ENCODE results near the gene HIVEP3.

The HIVEP3 gene

DNA sequence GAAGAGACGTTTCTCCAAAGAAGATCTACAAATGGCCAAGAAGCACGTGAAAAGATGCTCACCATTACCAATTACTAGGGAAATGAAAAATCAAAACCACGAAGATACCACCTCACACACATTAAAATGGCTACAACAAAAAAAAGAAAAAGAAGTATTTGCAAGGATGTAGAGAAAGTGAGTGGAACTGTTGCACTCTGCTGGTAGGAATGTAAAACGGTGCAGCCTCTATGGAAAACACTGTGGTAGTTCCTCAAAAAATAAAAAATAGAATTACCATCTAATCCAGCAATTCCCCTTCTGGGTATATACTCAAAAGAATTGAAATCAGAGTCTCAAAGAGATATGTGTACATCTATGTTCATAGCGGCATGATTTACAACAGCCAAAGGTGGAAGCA lies 318.8 kb downstream of the HIVEP3 start:
- in situ Hi-C loops (cut with MboI; ENCODE audit: low sequenced_read_pairs), result no loop called here

DNA sequence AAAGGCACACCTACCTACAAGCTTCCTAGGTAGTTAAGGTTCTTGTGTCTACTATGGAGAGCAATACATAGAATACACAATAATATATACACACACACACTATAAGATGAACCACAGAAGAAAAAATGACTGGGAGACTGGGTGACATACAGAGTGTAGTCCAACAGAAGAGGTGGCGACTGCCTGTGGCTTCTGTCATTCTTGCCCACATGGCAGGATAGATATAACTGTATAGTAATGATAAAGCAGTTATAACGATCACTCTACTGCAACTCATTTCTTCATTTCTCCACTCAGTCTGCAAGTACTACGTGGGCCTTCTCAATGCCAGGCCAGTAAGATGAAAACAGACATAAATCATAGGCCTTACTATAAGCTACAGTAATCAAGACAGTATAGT lies 320.4 kb downstream of the HIVEP3 start:
- in situ Hi-C loops (cut with MboI; ENCODE audit: low sequenced_read_pairs), result no loop called here

DNA sequence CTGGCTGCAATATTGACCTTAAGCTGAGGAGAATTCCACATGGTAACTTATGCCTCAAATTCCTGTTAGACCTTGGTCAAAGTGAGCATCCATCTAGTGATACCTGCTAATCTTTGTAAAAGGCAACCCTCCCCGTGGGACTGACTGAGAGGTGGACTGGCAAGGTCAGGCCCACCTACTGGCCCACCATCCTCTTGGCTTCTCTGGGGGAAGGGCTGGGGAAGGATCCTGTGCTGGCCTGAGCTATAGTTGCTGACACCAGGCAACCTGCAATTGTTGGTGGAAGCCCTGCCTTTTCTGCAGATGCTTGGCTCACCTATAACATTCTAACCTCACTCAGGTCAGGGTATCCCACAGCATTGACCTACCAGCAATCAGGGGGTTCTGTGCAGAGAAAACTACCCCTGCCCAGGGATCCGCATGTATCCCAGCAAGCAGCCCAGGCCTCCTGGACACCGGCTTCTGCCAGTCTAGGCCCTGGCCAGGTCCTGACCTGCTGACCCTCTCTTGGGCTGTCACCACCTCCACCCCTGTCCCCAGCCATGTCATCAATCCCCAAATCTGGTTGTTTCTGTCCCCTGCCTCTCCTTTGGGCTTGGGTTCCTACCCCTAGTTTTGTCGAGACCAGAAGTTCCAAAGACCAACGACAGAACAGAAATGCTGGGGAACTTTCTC lies 326.1 kb downstream of the HIVEP3 start:
- in situ Hi-C loops (cut with MboI; ENCODE audit: low sequenced_read_pairs), result no loop called here

DNA sequence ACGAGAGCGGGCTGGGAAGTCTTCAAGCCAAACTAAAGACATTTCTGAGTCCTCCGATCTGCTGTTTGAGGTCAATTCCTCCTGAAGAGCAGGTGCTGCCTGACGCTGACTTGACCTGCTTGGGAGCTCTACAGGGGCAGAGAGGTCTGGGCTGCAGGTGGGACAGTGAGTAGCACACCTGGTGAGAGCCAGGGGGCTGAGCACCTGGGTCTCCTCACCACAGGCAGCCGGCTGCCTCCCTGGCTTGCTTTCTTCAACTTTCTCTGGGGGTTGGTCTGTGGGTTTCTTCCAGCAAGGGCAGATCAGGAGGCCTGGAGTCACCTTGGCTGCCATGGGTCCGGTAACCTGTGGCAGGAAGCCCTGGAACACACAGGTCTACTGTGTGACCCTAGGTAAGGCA lies 326.8 kb downstream of the HIVEP3 start:
- in situ Hi-C loops (cut with MboI; ENCODE audit: low sequenced_read_pairs), result no loop called here

DNA sequence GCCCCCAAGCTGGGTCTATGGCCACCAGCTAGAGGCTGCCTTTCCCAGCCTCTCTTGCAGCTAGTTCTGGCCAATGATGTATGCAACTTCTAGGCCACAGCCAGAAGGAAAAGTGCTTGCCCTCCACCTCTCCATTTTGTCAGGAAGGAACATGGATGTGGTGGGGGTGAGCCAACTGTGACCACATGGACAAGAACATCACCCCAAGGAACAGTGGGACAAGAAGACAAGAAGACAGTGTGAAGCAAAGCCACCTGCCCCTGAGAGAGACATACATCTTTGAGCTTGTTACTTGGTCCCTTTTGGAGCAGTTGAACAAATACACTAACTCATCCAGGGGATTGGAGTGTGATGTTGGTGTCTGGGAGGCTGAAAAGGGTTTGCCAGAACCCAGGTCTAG lies 328.4 kb downstream of the HIVEP3 start:
- in situ Hi-C loops (cut with MboI; ENCODE audit: low sequenced_read_pairs), result no loop called here

DNA sequence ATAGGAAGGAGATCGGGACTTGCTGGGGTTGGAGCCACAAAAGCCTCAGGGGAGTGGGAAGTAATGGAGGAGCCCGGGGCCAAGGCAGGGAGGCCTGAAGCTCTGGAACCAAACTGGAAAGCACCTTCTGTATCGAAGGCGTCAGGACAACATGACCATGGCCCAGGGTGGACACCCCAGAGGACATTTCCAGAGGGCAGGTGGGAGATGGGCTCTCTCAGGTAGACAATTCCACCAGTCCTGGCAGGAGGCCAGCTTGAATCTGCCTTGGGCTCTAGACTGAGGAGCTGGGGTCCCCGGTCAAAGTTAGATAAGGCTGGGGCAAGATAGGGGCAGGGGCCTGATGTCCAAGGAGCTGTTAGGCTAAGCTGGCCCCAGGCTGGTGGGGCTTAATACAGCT lies 329.3 kb downstream of the HIVEP3 start:
- in situ Hi-C loops (cut with MboI; ENCODE audit: low sequenced_read_pairs), result no loop called here

DNA sequence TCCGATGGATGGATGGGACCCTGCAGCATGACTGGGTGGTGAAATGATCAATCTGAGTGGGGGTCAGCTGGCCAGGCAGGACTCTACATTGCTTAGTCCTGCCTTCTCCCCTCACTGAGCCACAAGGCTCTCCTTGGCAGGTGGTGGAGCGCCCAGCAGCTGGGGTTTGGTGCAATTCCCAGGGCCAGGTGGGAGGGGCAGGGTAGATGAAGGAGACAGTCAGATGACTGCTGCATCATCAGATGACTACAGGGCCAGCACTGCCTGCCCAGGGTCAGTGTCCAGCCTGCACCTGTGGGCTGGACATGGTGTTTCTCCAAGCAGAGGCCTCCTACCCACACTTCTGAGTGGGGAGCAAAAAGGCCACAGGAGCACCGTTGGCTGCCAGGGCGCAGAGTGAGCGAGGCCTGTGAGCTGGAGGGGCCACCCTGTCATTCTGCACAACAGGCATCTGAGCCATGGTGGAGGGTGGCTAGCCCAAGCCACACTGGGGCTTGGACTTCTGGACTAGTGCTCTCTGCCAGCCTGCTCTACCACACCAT lies 330.3 kb downstream of the HIVEP3 start:
- in situ Hi-C loops (cut with MboI; ENCODE audit: low sequenced_read_pairs), result no loop called here

DNA sequence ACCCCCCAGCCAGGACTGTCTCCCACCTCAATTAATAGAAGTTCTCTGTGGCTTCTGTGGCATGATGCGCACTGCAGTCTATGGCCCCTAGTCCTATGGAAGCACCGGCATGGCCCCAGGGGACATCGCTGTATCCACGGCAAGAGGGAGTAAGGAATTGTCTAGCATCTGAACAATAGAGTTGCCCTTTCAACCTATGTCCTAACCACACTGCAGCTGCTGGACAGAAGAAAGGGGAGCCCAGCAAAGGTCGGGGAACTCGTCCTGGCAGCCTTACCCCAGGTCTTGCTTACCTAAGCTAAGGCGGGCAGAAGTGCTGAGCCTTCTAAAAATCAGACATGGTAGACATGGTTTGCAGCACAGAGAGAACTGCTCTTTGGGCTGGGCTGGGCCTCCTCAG lies 330.9 kb downstream of the HIVEP3 start:
- in situ Hi-C loops (cut with MboI; ENCODE audit: low sequenced_read_pairs), result no loop called here

DNA sequence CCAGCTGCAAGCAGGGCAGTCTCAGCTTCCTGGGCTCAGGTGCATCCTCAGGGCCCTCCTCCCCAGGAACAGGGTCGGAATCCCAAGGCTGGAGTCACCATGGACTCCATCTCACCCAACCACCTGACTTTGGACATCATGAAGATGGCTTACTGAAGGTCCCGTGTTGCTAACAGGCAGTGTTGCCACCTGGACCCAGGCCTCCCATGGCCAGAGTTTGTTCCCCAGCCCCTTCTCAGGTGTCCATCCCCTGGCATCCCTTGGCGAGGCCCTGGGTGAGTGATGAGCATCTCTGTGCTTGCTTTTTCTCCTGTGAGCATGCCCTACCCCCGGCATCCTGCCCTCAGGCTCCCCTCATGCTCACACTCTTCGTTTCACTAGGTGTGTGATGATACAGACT lies 332.5 kb downstream of the HIVEP3 start:
- in situ Hi-C loops (cut with MboI; ENCODE audit: low sequenced_read_pairs), result no loop called here

DNA sequence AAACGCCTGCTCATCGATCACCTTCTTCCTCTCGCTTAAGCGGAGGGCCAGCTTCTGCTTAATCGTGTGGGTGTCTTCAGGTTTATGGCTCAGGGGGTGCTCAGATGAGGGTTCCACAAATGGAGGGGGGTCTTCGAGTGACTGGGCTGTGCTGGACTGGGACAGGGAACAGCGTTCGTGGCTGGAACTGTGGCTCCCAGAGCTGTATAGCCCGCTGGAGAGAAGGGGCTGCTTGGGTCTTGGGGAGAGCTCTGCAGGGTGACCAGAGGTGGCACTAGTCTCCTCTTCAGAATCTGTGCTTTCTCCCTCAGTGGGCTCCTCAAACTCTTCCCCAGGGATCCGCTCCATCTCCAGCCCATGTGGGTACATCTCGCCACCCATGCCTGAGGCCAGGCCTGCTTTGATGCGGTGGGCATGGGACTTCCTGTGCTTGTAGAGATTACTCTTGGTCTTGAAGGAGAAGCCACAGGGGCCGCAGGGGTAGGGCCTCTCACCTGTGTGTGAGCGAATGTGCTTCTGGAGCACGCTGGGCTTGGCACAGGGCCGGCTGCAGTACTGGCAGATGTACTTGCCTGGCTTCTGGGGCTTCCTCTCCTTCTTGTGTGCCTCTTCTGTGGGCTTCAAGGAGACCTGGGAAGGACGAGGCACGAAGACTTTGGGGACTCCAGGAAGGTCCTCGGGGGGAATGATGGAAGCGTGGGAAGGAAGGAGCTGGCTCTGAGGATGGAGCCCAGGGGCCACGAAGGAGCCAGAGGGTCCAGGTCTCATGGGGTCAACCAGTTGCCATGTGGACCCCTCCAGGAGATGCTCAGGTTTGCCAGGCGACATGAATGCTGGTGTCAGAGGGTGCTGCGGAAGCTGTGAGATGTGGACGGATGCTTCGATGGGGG lies 334.8 kb downstream of the HIVEP3 start:
- in situ Hi-C loops (cut with MboI; ENCODE audit: low sequenced_read_pairs), result no loop called here

DNA sequence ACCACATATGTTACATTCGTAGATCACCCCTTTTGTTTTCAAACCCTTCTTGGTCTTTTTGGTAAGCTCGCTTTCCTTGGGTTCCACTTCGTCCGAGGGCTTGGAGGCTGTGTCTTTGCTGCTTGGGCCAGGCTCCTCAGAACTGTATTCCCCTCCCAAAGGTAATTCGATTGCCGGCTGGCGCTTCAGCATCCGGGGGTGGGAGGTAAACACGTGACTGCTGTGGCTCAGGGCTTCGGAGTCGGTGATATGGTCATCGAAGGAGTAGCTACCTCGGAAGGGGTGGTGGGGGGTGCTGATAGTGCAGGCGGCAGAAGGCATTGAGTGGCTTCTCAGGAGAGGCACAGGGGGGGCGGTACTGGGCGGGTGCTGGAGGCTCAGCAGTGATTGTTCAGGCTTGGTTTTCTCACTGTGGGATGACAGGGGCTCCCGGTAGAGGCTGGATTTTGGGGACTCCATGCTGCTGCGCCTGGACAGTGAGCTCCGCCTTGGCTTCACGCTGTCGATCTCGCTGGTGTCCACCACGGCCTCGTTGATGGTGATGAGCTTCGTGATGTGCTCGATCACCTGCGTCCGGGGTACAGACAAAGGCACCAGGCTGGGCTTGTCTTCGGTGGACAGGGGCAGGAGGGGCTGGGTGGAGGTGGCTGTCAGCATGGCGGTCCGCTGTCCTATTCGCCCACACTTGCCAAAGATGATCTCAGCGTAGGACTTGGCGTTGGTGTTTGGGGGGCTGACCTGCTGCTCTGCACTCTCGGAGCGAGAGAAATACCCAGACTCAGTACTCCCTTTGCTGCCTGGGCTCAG lies 335.7 kb downstream of the HIVEP3 start:
- in situ Hi-C loops (cut with MboI; ENCODE audit: low sequenced_read_pairs), result no loop called here

DNA sequence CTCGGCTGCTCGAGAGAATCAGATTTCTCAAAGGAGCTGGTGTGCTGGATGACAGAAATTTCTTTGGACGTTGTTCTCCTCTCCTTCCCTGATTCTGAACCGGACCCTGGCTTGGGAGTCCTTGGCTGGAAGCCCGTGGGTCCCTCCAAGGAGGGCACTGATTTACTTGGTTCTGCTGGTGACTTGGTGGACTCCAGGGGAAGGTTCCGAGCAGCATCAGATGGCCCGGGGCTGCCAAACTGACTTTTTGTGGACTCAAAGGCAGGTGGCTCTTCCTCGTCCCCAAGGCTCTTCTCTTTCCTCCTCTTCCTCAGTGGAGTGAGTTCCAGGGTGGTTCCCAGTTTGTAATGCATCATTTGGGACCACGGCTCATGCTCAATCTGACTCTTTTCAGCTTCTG lies 336.4 kb downstream of the HIVEP3 start:
- in situ Hi-C loops (cut with MboI; ENCODE audit: low sequenced_read_pairs), result no loop called here

DNA sequence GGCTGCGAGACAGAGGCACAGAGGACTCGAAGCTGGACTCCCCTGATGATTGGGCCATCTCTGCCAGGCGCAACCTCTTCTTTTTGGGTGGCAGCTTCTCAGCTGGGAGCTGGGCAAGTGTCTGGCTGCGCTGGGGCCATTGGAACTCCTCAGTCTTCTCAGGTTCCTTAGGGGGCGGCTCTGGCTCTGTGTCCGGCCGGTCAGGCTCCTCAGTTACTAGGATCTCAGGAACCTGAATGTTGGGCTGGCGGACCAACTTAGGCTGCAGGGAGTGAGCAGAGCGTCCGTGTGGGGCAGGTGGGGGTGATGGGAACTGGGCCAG lies 336.8 kb downstream of the HIVEP3 start:
- in situ Hi-C loops (cut with MboI; ENCODE audit: low sequenced_read_pairs), result no loop called here

DNA sequence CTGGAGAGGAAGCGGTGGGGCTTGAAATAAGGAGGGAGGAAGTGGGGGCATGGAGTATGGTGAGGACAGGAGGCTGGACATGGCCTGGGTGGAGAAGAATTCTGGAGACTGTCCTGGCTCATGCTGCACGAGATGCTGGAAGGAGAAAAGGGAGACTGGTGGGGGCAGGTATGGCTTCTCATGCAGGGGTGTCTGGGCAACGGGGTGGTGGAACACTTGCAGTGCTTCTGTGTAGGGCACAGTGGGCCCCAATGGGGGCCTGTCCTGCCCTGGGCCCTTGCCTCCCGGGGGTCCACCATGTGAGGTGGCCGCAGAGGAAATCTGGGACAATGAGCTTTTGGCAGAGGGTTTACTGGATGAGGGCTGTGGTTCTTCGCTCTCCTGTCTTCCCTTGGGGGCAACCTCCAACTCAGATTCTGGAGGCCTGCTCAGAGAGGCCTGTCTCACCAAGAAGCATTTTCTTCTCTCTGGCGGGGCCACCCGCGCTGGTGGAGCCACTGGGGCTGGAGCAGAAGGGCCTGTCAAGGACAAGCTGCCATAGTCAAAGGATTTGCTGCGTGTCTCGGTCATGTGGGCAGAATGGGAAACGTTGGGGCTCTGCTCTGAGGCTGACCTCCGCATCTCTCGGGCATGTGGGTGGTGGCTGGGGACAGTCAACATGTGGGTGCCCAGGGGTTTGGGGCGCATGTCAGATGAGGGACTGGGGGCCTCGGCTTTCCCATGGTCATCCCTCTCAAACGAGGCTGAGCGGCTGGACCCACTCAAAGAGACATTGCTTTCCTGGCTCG lies 337.3 kb downstream of the HIVEP3 start:
- in situ Hi-C loops (cut with MboI; ENCODE audit: low sequenced_read_pairs), result no loop called here

DNA sequence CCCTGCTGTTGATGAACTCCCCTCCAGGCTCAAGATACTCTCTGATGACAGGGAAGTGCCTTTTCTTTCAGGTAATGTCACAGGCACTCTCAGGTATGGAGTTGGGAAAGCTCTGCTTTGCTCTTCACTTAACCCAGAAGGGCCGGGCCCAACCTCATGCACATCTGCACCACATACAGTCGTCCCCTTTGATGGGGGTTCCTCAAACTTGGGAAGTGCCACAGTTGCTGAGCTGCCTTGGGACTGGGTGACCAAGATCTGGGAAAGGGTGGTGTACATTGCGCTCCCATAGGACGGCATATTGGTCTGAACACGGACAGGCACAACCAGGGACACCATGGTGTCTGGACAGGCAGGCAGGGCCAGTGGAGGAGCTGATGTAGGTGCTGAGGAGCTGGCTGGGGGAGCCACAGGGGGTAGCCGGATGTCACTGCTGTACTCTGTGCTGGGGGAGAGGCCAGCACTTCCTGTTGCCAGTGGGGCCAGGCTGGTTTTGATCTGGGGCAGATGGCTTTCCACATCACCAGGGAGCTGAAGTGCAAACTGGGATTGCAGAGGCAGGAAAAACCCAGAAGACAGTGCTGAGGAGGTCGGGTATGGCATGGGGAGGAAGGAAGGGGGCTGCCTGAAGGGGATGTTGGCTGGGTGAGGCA lies 338.1 kb downstream of the HIVEP3 start:
- in situ Hi-C loops (cut with MboI; ENCODE audit: low sequenced_read_pairs), result no loop called here

DNA sequence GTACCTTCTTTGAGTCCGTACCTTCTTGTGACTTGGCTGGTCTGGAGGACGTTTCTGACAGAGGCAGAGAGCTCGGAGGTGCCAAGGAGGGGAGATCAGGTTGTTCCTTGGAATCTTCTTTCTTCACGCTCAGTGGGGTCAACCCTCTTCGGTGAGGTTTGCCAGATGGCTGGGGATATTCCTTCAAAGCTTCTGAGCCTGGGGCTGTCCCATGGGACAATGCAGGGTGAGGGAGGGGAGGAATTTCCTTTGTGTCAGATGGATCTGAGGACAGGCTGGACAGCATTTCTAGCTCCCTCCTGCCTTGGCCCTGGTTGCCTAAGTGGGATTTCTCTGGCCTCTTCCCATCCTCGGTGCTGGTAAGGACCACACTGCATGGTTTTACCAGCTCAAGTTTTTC lies 338.7 kb downstream of the HIVEP3 start:
- in situ Hi-C loops (cut with MboI; ENCODE audit: low sequenced_read_pairs), result no loop called here

DNA sequence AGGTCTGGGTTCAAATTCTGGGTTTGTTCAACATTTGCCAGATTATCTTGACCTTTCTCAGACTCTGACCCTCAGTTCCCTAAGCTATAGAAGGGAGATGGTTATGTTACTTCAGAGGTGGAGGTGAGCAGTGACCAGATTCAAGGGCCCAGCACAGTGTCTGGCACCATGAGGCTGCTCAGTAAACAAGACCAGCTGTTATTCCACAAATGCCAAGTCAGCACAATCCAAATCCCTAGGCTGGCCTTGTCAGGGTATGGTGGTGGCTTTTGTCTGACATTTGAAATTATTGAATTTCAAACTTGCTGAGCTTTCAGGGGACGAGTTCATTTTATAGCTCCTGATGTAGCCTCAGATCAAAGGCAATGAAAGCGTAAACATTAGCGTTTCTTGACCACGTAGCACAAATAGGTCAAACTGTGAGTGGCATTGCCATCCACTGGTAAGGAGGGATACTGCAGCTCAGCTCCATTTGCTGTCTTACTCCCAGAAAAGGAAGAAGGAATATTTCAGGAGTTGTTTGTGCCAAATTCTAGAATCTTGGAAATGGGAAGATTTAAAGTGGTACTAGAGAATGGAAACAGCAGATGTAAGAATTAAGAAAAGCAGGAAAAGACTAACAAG lies 339.9 kb downstream of the HIVEP3 start:
- in situ Hi-C loops (cut with MboI; ENCODE audit: low sequenced_read_pairs), result no loop called here

DNA sequence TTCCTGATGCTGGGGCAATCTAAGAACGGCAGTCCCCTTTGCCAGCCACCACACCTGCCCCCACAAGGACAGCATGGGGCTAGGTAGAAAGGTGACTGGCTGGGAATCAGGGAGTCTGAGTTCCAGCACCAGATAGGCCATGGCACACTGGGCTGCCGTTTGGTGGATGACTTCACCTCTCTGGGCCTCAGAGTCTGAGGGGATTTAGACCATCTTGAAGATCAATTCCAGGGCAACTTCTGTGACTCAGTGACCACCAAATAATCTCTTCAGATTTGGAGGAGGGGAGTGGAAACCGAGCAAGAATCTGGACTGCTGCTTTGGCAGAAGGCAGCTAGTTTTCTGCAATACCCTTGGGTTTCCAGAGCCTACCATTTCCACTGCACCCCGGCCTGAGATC lies 342.1 kb downstream of the HIVEP3 start:
- in situ Hi-C loops (cut with MboI; ENCODE audit: low sequenced_read_pairs), result no loop called here

DNA sequence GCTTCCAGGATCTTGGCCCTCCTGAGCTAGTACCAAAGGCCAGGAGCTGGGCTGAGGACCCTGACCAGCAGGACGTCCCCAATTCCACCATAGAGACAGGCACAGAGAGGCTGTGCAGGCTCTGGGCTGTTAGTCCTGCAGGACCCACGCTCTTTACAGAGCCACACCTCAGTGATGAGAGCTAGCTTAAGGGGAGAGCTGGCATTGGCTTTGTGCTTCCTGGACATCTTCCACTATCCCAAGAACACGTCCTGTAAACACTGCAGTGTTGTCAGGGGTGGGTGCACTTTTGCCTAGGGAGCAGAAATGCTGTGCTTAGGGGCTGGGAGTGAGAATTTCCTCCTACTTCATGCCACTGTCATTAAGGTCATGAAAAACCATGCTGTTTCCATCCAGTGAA lies 342.5 kb downstream of the HIVEP3 start:
- in situ Hi-C loops (cut with MboI; ENCODE audit: low sequenced_read_pairs), result no loop called here

DNA sequence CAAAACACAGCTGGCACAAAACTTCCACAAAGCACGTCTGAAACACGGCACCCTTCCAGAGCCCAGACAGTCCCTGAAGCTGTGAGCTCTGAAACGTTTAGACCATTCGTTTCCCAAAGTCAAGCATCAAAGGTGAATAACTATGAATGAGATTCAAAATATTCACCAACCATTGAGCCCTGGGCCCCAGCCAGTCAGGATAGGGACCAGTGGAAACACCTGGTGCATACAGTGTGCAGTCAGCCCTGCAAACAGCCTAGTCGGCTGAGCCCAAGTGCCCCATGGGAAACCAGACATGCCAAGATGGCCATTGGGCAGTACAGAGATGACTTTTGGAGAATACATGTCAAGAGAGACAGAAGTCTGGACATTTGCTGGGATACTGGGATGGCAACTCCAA lies 343.9 kb downstream of the HIVEP3 start:
- in situ Hi-C loops (cut with MboI; ENCODE audit: low sequenced_read_pairs), result loop anchor here (5.0 kb wide), 1 partner anchor 222 kb away; no protein-coding TSS in a partner anchor

All from HL-60/S4 (cell line).